ENCODE results near the gene CACNA1H. TPM values are rescaled to one million over a fixed set of nuclear protein-coding genes. Genes with fewer than 3 reads are reported as not detected.
"Not testable (repeated sequence)": the region's sequence is repeated elsewhere in the genome, so short reads cannot be mapped to it uniquely, and the experiment has no call there.

CACNA1H gene
- total RNA-seq, 1 donor from 2014 or later, result 0.17 TPM

DNA sequence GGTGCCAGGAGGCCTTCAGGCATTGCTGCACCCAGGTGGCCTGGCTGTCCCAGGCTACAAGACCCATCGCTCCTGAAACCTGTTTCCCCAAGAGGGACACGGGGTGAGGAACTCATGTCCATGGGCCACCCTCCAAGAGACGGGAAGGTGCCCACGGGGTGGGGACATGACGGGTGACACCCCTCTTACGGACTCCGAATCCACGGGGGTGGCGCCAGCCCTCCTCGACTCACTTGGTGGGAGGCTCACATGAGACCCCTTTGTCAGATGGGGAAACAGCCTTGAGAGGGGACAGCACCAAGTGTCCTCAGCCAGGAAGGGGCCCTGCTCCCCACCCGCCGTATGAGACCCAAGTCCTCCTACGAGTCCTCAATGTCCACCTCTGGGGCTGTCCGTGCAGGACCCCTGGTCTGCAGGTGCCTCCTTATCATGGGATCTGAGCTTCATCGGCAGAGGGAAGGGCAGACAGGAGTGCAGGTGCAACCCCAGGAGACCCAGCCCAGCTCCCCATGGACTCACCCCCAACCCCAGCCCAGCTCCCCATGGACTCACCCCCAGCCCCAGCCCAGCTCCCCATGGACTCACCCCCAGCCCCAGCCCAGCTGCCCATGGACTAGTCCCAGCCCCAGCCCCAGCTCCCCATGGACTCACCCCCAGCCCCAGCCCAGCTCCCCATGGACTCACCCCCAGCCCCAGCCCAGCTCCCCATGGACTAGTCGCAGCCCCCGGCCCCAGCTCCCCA, 77.7 kb downstream of the CACNA1H start:
- not testable (repeated sequence) for DNase-seq

DNA sequence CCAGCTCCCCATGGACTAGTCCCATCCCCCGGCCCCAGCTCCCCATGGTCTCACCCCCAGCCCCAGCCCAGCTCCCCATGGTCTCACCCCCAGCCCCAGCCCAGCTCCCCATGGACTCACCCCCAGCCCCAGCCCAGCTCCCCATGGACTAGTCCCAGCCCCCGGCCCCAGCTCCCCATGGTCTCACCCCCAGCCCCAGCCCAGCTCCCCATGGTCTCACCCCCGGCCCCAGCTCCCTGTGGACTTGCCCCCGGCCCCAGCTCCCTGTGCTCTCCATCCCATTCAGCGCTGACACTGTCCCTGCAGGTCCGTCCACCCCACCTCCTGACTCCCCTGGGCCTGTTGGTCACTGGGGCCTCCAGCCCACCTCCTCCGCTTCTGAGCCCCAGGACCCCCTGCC, 78.4 kb downstream of the CACNA1H start:
- not testable (repeated sequence) for DNase-seq

DNA sequence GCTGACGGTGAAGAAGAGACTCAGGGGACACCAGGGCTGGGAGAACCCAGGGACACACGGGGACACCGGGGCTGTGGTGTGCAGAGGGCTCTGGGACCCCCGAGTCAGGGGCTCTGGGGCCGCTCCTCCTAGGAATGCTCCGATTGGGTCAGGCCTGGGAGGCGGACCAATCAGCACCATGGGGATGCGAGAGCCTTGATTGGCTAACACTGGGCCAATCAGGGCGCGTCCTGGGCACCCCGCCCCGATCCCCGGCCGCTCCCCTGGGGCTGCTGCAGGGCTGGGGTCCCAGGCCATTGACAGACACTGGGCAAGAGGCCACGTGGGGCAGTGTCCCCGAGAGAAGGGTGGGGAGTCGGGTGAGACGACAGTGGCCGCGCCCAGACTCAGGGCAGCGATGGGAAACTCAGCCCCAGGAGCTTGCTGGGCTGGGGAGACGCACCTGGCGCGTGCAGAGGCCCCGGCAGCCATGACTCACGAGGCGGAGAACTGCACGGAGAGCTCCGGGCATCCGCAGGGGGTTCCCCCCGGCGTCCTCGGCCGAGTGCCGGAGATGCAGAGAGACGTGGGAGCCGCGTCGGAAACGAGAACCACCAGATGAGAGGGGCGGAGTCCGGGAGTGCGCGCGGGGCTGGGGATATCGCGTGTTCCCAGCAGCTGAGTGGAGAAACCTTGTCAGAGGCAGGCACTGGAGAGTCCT, 79.3 kb downstream of the CACNA1H start:
- DNase-seq, result not testable (repeated sequence)

DNA sequence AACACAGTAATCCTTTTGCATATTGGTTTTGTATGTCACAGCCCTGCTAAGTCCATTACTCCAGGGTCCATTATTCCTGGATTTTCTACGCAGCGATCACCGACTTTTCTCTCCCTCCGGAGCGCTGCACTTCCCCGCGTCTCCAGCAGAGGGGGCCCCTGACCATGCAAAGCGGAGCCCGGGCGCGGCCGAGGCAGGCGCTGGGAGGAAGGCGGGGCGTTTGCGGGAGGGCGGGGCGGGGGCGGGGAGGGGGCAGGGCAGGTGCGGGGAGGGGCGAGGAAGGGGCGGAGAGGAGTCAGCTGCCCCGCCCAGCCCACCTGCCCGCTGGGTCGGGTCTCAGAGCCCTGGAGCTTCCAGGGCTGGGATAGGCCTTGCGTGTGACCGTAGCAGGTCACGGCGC, 83.8 kb downstream of the CACNA1H start:
- not testable (repeated sequence) for DNase-seq

DNA sequence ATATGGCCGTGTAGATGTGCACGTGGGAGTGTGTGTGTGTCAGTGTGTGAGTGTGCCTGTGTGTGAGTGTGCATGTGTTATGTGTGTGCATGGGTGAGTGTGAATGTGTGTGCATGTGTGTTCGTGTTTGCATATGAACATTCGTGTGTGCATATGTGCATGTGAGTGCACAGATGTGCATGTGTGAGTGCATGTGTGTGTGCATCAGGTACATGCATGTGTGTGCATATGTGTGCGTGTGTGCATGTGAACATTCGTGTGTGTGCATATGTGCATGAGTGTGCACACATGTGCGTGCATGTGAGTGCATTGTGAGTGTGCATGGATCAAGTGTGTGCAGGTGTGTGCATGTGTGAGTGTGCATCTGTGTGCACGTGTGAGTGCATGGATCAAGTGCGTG, 85.1 kb downstream of the CACNA1H start:
- DNase-seq, result no peak

DNA sequence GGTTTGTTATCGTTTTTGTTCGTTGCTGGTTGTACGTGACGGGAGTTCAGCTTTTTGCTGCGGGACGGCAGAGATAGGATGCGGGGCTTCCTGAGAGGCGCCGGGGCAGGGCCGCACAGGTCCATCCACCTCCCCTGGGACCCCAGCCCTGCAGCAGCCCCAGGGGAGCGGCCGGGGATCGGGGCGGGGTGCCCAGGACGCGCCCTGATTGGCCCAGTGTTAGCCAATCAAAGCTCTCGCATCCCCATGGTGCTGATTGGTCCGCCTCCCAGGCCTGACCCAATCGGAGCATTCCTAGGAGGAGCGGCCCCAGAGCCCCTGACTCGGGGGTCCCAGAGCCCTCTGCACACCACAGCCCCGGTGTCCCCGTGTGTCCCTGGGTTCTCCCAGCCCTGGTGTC, 86.0 kb downstream of the CACNA1H start:
- DNase-seq, result not testable (repeated sequence)

DNA sequence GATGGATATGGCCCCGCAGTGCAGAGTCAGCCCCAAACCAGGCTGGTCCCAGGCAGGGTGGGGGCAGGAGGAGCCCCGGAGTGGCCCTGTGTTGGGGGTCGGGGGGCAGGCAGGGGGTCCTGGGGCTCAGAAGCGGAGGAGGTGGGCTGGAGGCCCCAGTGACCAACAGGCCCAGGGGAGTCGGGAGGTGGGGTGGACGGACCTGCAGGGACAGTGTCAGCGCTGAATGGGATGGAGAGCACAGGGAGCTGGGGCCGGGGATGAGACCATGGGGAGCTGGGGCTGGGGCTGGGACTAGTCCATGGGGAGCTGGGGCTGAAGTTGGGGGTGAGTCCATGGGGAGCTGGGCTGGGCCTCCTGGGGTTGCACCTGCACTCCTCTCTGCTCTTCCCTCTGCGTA, 86.7 kb downstream of the CACNA1H start:
- not testable (repeated sequence) for DNase-seq

DNA sequence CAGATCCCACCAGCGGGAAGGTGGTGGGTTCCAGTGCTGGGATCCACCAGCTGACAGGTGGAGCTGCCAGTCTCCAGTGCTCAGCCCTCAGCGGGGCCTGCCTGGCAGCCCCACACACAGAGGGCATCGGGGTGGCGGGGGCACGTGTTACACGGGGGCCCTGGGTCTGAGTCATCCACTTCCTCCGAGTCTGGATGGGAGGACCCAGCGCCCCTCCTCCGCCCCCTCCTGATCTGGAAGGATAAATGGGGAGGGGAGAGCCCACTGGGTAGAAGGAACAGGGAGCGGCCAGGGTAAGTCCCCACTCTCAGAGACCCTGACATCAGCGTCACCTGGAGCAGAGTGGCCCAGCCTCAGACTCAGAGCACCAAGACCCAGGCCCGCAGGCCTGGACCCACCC, 87.5 kb downstream of the CACNA1H start, which contains the start of gene TPSAB1:
TSS of gene TPSAB1 (plus strand) at position 270 of the 400 bp plus-strand sequence. CDS start 234 bp downstream, outside the sequence.
- DNase-seq, result not testable (repeated sequence)

DNA sequence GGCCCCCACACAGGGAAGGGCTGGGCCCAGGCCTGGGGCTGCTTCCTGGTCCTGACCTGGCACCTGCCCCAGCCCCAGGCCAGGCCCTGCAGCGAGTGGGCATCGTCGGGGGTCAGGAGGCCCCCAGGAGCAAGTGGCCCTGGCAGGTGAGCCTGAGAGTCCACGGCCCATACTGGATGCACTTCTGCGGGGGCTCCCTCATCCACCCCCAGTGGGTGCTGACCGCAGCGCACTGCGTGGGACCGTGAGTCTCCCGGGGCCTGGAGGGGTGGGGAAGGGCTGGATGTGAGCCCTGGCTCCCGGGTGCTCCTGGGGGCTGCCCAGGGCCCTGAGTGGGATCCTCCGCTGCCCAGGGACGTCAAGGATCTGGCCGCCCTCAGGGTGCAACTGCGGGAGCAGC, 88.2 kb downstream of the CACNA1H start:
- DNase-seq, result not testable (repeated sequence)

DNA sequence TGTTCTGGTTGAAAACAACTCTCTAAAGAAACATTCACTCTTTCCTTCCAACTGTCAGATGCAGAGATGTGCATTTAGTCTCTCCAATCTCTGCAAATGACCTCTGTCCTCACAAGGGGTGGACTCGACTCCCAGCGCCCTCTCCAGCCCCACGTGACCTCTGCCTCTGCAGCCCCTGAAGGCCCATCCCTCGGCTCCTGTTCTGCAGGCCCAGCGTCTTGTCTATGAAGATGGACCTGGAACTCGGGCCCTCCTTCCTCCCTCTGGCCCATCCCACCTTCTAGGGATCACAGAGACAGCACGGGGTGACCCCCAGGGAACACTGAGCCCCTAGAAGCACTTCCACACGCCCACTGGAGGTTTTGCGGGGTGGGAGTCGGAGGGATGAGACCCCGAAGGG, 90.5 kb downstream of the CACNA1H start:
- not testable (repeated sequence) for DNase-seq

DNA sequence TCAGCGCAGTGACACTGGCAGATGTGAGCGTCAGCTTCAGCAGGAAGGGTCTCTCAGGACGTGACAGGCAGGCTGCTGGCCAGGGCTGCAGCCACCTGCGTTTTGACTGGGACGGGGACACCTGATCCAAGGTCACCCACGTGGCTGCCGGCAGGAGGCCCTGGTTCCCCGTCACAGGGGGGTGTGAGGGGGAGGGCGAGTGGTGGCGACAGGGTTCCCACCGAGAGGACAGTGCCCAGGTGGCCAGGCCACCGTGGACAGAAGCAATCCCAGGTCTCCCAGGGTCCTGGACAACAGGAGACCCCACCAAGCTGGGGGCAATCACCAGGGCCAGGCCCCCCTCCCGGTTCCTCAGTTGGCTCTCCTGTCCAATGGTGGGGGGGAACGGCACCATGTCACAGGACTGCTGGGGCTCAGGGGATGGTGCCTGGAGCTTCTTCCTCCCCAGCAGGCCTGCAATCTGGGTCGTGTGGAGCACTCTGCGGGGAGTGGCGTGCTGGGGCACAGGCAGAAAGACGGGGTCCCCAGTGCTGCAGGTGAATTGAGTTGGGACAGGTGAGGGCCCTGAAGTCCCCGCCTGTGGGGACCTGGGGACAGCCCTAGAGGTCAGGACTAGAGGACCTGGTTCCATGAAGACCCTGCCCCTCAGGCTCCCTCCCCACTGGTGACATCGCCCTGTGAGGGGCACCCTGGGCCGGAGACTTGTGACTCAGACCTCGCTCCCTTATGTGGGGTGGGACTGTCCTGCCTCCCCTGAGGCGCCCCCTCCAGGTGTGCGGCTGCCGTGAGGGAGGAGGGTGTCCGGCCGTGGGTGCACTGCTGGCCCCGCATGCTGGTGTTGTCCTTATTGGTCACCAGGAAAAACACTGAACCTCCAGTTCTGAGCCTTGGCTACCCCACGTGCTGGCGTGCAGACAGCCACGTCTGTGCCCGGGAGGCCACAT, 91.3 kb downstream of the CACNA1H start:
- not testable (repeated sequence) for DNase-seq

DNA sequence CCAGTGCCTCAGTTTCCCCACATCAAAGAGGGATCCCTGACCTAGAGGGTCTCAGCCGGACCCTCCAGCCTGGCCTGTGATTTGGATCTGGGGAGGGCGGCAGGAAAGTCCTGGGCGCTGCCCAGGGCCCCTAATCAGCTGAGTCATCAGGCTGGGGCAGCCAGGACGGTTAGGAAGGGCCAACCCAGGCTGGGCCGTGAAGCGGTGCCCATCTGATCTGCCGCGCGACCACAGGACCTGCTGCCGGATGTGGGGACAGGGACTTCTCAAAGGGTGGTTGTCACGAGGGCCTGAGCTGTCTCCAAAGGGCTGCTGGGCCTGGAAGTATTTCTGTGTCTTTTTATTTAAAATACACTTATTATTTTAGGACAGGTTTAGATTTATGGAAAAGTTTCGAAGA, 92.0 kb downstream of the CACNA1H start:
- DNase-seq, result no peak

DNA sequence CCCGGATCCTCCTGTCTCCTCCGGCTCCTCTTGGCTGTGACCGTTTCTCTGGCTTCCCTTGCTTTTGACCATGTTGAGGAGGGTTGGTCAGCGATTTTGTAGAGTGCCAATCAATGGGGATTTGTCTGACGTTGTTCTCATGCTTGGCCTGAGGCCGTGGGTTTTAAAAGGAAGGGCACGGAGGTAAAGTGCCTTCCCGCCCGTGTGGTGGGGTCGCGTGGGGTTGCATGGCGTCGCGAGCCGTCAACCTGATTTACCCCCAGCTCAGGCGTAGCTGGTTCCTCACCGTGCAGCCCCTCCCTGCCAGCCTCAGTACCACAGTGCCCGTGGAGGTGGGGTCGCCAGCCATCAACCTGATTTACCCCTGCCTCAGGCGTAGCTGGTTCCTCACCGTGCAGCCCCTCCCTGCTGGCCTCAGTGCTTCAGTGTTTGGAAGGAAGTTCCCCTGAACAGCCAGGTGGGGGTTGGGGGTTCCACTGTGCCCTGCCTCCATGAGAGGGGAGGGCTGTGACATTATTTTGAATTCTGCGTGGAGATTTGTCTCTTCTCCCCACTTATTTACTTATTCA, 92.6 kb downstream of the CACNA1H start:
- no peak for DNase-seq

DNA sequence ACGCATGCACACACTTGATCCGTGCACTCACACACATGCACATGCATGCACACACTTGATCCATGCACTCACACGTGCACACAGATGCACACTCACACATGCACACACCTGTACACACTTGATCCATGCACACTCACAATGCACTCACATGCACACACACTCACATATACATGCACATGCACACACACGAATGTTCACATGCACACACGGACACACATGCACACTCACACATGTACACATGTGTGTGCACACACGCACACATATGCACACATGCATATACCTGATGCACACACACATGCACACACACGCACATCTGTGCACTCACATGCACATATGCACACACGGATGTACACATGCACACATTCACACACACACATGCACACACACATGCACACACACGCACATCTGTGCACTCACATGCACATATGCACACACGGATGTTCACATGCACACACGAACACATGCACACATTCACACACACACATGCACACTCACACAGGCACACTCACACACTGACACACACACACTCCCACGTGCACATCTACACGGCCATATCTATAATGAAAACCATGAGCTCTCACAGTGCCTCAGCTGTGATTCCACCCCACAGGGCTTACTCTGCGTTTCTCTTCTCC, 95.1 kb downstream of the CACNA1H start:
- DNase-seq, result not testable (repeated sequence)

DNA sequence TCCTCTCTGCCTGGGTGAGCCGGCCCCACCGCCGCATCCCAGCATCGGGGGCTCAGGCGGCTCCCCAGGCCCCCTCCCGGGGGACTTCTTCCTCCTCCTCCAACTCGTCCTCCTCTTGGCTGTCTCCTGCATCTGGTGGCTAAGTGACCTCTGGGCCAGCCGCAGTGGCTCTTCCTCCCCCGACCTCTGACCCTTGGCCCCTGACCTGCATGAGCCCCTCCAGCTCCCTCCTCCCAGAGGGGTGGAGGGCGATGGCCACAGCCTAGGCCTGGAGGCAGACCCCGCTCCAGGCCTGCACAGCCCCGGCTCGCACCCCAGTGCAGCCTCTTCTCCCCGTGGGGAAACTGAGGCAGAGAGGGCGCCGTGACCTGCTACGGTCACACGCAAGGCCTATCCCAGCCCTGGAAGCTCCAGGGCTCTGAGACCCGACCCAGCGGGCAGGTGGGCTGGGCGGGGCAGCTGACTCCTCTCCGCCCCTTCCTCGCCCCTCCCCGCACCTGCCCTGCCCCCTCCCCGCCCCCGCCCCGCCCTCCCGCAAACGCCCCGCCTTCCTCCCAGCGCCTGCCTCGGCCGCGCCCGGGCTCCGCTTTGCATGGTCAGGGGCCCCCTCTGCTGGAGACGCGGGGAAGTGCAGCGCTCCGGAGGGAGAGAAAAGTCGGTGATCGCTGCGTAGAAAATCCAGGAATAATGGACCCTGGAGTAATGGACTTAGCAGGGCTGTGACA, 96.3 kb downstream of the CACNA1H start:
- DNase-seq, result not testable (repeated sequence)

DNA sequence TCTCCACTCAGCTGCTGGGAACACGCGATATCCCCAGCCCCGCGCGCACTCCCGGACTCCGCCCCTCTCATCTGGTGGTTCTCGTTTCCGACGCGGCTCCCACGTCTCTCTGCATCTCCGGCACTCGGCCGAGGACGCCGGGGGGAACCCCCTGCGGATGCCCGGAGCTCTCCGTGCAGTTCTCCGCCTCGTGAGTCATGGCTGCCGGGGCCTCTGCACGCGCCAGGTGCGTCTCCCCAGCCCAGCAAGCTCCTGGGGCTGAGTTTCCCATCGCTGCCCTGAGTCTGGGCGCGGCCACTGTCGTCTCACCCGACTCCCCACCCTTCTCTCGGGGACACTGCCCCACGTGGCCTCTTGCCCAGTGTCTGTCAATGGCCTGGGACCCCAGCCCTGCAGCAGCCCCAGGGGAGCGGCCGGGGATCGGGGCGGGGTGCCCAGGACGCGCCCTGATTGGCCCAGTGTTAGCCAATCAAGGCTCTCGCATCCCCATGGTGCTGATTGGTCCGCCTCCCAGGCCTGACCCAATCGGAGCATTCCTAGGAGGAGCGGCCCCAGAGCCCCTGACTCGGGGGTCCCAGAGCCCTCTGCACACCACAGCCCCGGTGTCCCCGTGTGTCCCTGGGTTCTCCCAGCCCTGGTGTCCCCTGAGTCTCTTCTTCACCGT, 100.9 kb downstream of the CACNA1H start:
- DNase-seq, result not testable (repeated sequence)

DNA sequence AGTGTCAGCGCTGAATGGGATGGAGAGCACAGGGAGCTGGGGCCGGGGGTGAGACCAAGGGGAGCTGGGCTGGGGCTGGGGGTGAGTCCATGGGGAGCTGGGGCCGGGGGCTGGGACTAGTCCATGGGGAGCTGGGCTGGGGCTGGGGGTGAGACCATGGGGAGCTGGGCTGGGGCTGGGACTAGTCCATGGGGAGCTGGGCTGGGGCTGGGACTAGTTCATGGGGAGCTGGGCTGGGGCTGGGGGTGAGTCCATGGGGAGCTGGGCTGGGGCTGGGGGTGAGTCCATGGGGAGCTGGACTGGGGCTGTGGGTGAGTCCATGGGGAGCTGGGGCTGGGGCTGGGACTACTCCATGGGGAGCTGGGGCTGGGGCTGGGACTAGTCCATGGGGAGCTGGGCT, 101.9 kb downstream of the CACNA1H start:
- not testable (repeated sequence) for DNase-seq

DNA sequence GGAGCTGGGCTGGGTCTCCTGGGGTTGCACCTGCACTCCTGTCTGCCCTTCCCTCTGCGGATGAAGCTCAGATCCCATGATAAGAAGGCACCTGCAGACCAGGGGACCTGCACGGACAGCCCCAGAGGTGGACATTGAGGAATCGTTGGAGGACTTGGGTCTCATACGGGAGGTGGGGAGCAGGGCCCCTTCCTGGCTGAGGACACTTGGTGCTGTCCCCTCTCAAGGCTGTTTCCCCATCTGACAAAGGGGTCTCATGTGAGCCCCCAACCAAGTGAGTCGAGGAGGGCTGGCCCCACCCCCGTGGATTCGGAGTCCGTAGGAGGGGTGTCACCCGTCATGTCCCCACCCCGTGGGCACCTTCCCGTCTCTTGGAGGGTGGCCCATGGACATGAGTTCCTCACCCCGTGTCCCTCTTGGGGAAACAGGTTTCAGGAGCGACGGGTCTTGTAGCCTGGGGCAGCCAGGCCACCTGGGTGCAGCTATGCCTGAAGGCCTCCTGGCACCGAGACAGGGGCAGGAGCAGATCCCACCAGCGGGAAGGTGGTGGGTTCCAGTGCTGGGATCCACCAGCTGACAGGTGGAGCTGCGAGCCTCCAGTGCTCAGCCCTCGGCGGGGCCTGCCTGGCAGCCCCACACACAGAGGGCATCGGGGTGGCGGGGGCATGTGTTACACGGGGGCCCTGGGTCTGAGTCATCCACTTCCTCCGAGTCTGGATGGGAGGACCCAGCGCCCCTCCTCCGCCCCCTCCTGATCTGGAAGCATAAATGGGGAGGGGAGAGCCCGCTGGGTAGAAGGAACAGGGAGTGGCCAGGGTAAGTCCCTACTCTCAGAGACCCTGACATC, 102.6 kb downstream of the CACNA1H start, which contains the start of gene TPSD1:
TSS of gene TPSD1 (plus strand) at position 794 of the 847 bp plus-strand sequence. CDS start 212 bp downstream, outside the sequence.
- not testable (repeated sequence) for DNase-seq

DNA sequence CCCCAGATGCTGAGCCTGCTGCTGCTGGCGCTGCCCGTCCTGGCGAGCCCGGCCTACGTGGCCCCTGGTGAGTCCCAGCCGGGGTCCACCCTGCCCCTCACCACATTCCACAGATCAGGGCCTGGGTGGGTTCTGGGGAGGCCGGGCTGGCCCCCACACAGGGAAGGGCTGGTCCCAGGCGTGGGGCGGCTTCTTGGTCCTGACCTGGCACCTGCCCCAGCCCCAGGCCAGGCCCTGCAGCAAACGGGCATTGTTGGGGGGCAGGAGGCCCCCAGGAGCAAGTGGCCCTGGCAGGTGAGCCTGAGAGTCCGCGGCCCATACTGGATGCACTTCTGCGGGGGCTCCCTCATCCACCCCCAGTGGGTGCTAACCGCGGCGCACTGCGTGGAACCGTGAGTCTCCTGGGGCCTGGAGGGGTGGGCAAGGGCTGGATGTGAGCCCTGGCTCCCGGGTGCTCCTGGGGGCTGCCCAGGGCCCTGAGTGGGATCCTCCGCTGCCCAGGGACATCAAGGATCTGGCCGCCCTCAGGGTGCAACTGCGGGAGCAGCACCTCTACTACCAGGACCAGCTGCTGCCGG, 103.5 kb downstream of the CACNA1H start:
- DNase-seq, result not testable (repeated sequence)
